Skin of body (tissue), 2 donors: ENCODE measurements around the gene ALG14. TPM values are rescaled to one million over a fixed set of nuclear protein-coding genes. Genes with fewer than 3 reads are reported as not detected.
"Not testable (repeated sequence)": the region's sequence is repeated elsewhere in the genome, so short reads cannot be mapped to it uniquely, and the experiment has no call there.

Experiments
- DNase-seq: peaks from one replicate; lab custom pipeline; 2025; lab: John Stamatoyannopoulos, UW
- total RNA-seq: library from RNA; depleted of rRNA; stranded (reverse); fragments of >200 nt; gene quantifications from one replicate; pipeline ENCODE4 v1.2.3, GENCODE V29; 2014

ALG14 gene
- total RNA-seq, 1 donor from 2014 or later, result 1.8 TPM

GRCh38 chr1:95043141-95043980 is 29.4 kb downstream of the ALG14 start:
- DNase-seq, result peak; percentile 89

GRCh38 chr1:95042286-95042685 is 30.5 kb downstream of the ALG14 start:
- DNase-seq, result peak; percentile 79

- peak; percentile 94 for DNase-seq
These were observed 31.1 kb downstream of the ALG14 start for GRCh38 chr1:95041491-95042165.

GRCh38 chr1:95040032-95040525 is 32.7 kb downstream of the ALG14 start:
- DNase-seq, result no peak

GRCh38 chr1:95039360-95040031 is 33.3 kb downstream of the ALG14 start:
- no peak for DNase-seq

GRCh38 chr1:95035536-95035935 is 37.2 kb downstream of the ALG14 start:
- peak; percentile 77 for DNase-seq

GRCh38 chr1:95034506-95034905 is 38.2 kb downstream of the ALG14 start:
- no peak for DNase-seq

- peak; percentile 60 for DNase-seq
These were observed 38.9 kb downstream of the ALG14 start for GRCh38 chr1:95033843-95034242.

- no peak for DNase-seq
These were observed 43.2 kb downstream of the ALG14 start for GRCh38 chr1:95029532-95029931.

GRCh38 chr1:95028954-95029353 is 43.8 kb downstream of the ALG14 start:
- DNase-seq, result no peak

GRCh38 chr1:95027046-95027445 is 45.7 kb downstream of the ALG14 start:
- no peak for DNase-seq

GRCh38 chr1:95023399-95024043 is 49.2 kb downstream of the ALG14 start:
- peak; percentile 13 for DNase-seq

GRCh38 chr1:95022644-95022926 is 50.2 kb downstream of the ALG14 start:
- DNase-seq, result no peak

- peak; percentile 70 for DNase-seq
These were observed 50.7 kb downstream of the ALG14 start for GRCh38 chr1:95021805-95022643.

GRCh38 chr1:95021119-95021518 is 51.6 kb downstream of the ALG14 start:
- no peak for DNase-seq

GRCh38 chr1:95019466-95019865 is 53.3 kb downstream of the ALG14 start:
- not testable (repeated sequence) for DNase-seq

- DNase-seq, result no peak
These were observed 54.0 kb downstream of the ALG14 start for GRCh38 chr1:95018602-95019369.

- DNase-seq, result no peak
These were observed 55.0 kb downstream of the ALG14 start for GRCh38 chr1:95017775-95018174.

GRCh38 chr1:95015076-95015475 is 57.7 kb downstream of the ALG14 start:
- DNase-seq, result no peak

- peak; percentile 79 for DNase-seq
These were observed 58.7 kb downstream of the ALG14 start for GRCh38 chr1:95013950-95014574.
